ENCODE results near the gene GARIN3.

Gene GARIN3

DNA sequence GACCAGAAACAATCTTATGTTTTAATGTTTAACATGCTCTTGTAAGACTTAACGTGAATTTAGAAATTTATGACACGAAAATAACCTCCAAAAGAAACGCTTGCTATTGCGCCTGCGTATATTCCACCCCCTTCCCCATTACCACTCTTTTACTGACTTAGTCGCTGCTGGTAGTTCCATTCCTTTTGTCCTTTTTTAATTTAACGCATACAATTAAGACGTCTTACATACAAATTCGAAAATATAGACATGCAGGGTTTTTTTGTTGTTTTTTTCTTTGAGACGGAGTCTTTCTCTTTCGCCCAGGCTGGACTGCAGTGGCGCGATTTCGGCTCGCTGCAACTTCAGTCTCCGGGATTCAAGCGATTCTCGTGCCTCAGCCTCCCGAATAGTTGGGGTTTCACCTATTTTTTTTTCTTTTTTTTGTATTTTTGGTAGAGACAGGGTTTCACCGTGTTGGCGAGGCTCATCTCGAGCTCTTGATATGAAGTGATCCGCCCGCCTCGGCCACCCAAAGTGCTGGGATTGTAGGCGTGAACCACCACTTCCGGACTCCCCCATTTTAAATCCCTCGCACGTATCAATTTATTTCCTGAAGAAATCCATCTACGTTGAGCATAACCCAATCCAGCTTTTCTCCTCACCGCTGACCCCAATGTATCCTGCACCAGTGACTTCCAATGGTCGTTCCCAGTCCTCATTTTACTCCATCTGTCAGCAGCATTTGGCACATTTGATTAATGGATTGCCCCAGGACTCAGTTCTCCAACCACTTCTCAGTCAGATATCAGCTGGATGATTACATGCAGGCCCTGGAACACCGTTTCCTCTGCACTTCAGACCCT, 22.7 kb downstream of the GARIN3 start (continued):
- no peak; the same call in 1 of the 2 replicates for TF ChIP-seq ZNF518A (tag by site-specific recombination; conservative IDR thresholded peaks at IDR 0.05; ENCODE audit: low read depth)
- no peak for TF ChIP-seq ZNF561 (tag by site-specific recombination; IDR thresholded peaks at IDR 0.05; ENCODE audit: borderline replicate concordance)
- no peak for TF ChIP-seq ZNF37A (tag by site-specific recombination; IDR thresholded peaks at IDR 0.05)
- no peak for TF ChIP-seq ZNF404 (tag by site-specific recombination; IDR thresholded peaks at IDR 0.05)
- TF ChIP-seq ZNF549 (tag by site-specific recombination; IDR thresholded peaks at IDR 0.05): no peak
- no peak for TF ChIP-seq ZNF248 (tag by site-specific recombination; IDR thresholded peaks at IDR 0.05)
- TF ChIP-seq CTCF (tag by site-specific recombination; IDR thresholded peaks at IDR 0.05): peak; percentile 33; the same call in 1 of the 2 replicates
- no peak for TF ChIP-seq ZNF707 (tag by site-specific recombination; IDR thresholded peaks at IDR 0.05)
- TF ChIP-seq, protein P1, sequence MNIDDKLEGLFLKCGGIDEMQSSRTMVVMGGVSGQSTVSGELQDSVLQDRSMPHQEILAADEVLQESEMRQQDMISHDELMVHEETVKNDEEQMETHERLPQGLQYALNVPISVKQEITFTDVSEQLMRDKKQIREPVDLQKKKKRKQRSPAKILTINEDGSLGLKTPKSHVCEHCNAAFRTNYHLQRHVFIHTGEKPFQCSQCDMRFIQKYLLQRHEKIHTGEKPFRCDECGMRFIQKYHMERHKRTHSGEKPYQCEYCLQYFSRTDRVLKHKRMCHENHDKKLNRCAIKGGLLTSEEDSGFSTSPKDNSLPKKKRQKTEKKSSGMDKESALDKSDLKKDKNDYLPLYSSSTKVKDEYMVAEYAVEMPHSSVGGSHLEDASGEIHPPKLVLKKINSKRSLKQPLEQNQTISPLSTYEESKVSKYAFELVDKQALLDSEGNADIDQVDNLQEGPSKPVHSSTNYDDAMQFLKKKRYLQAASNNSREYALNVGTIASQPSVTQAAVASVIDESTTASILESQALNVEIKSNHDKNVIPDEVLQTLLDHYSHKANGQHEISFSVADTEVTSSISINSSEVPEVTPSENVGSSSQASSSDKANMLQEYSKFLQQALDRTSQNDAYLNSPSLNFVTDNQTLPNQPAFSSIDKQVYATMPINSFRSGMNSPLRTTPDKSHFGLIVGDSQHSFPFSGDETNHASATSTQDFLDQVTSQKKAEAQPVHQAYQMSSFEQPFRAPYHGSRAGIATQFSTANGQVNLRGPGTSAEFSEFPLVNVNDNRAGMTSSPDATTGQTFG (tag by site-specific recombination; IDR thresholded peaks at IDR 0.05; ENCODE audit: borderline replicate concordance): no peak
- TF ChIP-seq, protein P2, sequence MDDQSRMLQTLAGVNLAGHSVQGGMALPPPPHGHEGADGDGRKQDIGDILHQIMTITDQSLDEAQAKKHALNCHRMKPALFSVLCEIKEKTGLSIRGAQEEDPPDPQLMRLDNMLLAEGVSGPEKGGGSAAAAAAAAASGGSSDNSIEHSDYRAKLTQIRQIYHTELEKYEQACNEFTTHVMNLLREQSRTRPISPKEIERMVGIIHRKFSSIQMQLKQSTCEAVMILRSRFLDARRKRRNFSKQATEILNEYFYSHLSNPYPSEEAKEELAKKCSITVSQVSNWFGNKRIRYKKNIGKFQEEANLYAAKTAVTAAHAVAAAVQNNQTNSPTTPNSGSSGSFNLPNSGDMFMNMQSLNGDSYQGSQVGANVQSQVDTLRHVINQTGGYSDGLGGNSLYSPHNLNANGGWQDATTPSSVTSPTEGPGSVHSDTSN (CRISPR knock-in tag; IDR thresholded peaks at IDR 0.05): no peak
- no peak for TF ChIP-seq ZNF211 (tag by site-specific recombination; IDR thresholded peaks at IDR 0.05; ENCODE audit: low read depth)
- TF ChIP-seq PRDM6 (tag by site-specific recombination; IDR thresholded peaks at IDR 0.05): no peak
- TF ChIP-seq ZEB2 (tag by site-specific recombination; IDR thresholded peaks at IDR 0.05): peak; percentile 47; the same call in 1 of the 2 replicates
- TF ChIP-seq KLF16 (tag by site-specific recombination; IDR thresholded peaks at IDR 0.05): no peak
- no peak for TF ChIP-seq BCL11B (tag by site-specific recombination; IDR thresholded peaks at IDR 0.05; ENCODE audit: low read depth)
- TF ChIP-seq, protein P3, sequence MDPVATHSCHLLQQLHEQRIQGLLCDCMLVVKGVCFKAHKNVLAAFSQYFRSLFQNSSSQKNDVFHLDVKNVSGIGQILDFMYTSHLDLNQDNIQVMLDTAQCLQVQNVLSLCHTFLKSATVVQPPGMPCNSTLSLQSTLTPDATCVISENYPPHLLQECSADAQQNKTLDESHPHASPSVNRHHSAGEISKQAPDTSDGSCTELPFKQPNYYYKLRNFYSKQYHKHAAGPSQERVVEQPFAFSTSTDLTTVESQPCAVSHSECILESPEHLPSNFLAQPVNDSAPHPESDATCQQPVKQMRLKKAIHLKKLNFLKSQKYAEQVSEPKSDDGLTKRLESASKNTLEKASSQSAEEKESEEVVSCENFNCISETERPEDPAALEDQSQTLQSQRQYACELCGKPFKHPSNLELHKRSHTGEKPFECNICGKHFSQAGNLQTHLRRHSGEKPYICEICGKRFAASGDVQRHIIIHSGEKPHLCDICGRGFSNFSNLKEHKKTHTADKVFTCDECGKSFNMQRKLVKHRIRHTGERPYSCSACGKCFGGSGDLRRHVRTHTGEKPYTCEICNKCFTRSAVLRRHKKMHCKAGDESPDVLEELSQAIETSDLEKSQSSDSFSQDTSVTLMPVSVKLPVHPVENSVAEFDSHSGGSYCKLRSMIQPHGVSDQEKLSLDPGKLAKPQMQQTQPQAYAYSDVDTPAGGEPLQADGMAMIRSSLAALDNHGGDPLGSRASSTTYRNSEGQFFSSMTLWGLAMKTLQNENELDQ (tag by site-specific recombination; IDR thresholded peaks at IDR 0.05; ENCODE audit: low read depth): no peak
- 0 out of 2 replicates have a peak, but pooled peaks have one; percentile 21 for TF ChIP-seq TRIM28 (IDR thresholded peaks at IDR 0.05; ENCODE audit: borderline replicate concordance, low read length)
- TF ChIP-seq MEIS1 (CRISPR knock-in tag; IDR thresholded peaks at IDR 0.05; ENCODE audit: borderline replicate concordance): peak; percentile 72; the same call in 1 of the 2 replicates
- no peak for TF ChIP-seq RBAK (tag by site-specific recombination; IDR thresholded peaks at IDR 0.05)
- no peak for TF ChIP-seq ZNF560 (tag by site-specific recombination; IDR thresholded peaks at IDR 0.05; ENCODE audit: borderline replicate concordance)
- no peak for TF ChIP-seq ZNF132 (tag by site-specific recombination; IDR thresholded peaks at IDR 0.05; ENCODE audit: borderline replicate concordance)
- peak; percentile 34 for TF ChIP-seq ZNF341 (tag by site-specific recombination; IDR thresholded peaks at IDR 0.05; ENCODE audit: low read depth)
- TF ChIP-seq ZNF423 (tag by site-specific recombination; IDR thresholded peaks at IDR 0.05): no peak
- peak; percentile 75 for TF ChIP-seq ZBTB20 (tag by site-specific recombination; IDR thresholded peaks at IDR 0.05)

All from HEK293 (cell line).